K562 (cell line): ENCODE data around the gene SFMBT2. TPM values are rescaled to one million over a fixed set of nuclear protein-coding genes. Genes with fewer than 3 reads are reported as not detected.

Source experiments
- ATF7 ChIP-seq: fragments of 450-650 bp; IDR thresholded peaks from 2 replicates; pipeline ENCODE4 v1.7.1; 2014; ENCODE audit warnings: mild to moderate bottlenecking, moderate library complexity
- C11orf30 ChIP-seq: fragments of 450-650 bp; IDR thresholded peaks from 2 replicates; pipeline ENCODE4 v1.6.1; 2016; ENCODE audit warnings: low read depth, mild to moderate bottlenecking
- DMBX1 ChIP-seq: fragments of 250-450 bp; sonication (Bioruptor Pico); IDR thresholded peaks from 2 replicates; pipeline ENCODE4 v1.8.0; 2022; ENCODE audit warnings: inconsistent platforms, mild to moderate bottlenecking, moderate library complexity, borderline replicate concordance
- E2F8 ChIP-seq: fragments of 450-650 bp; IDR thresholded peaks from 2 replicates; pipeline ENCODE4 v1.7.1; 2018; ENCODE audit warnings: mild to moderate bottlenecking, low read depth; ENCODE audit not compliant: partially characterized antibody
- EGR1 ChIP-seq: fragments of 450-650 bp; conservative IDR thresholded peaks from 2 replicates; pipeline ENCODE4 v1.6.1; 2017; ENCODE audit warnings: mild to moderate bottlenecking
- ESRRA ChIP-seq: fragments of 450-650 bp; IDR thresholded peaks from 2 replicates; pipeline ENCODE4 v1.6.1; 2014; ENCODE audit warnings: low read depth, mild to moderate bottlenecking, moderate library complexity, borderline replicate concordance
- FIP1L1 ChIP-seq: fragments of 200-400 bp; formaldehyde crosslinking; IDR thresholded peaks from 2 replicates; pipeline ENCODE4 v1.6.1; 2018; ENCODE audit warnings: mild to moderate bottlenecking, low read depth, low read length; ENCODE audit not compliant: poor library complexity, severe bottlenecking
- FOXK2 ChIP-seq, 2 experiments: fragments of 450-650 bp; IDR thresholded peaks in 1 of 2; conservative IDR thresholded peaks in 1 of 2; 2 replicates each; pipeline ENCODE4 v1.6.1; 2016; ENCODE audit warnings: low read depth in 2 of 2, mild to moderate bottlenecking in 1 of 2
- GTF2B ChIP-seq: IDR thresholded peaks from 2 replicates; pipeline ENCODE4 v1.6.1; 2011; ENCODE audit not compliant: insufficient read length; ENCODE audit errors: extremely low read depth
- HSF4 ChIP-seq: fragments of 250-450 bp; sonication (Bioruptor Pico); IDR thresholded peaks from 2 replicates; pipeline ENCODE4 v2.1.2; 2022; ENCODE audit warnings: mild to moderate bottlenecking, moderate library complexity, borderline replicate concordance
- KHSRP ChIP-seq: fragments of 450-650 bp; IDR thresholded peaks from 2 replicates; pipeline ENCODE4 v1.6.1; 2017
- MYC ChIP-seq, 2 experiments: fragments of 250-450 bp in 1 of 2; sonication (Bioruptor Pico) in 1 of 2; IDR thresholded peaks; 2 replicates each; pipeline versions ENCODE4 v1.5.1 to v1.6.1; 2012 to 2021; ENCODE audit warnings: low read depth in 2 of 2, borderline replicate concordance in 1 of 2, improper control_type of control experiment in 1 of 2, low read length in 1 of 2, mild to moderate bottlenecking in 1 of 2, moderate library complexity in 1 of 2
- NFIC ChIP-seq: fragments of 450-650 bp; IDR thresholded peaks from 2 replicates; pipeline ENCODE4 v1.6.1; 2017; ENCODE audit warnings: mild to moderate bottlenecking, inconsistent platforms
- NR2F6 ChIP-seq: fragments of 450-650 bp; formaldehyde crosslinking; IDR thresholded peaks from 2 replicates; pipeline ENCODE4 v1.4.0; 2020; ENCODE audit warnings: mild to moderate bottlenecking
- POLR2A ChIP-seq: fragments of 450-650 bp; conservative IDR thresholded peaks from 2 replicates; pipeline ENCODE4 v1.6.1; 2016
- RBM25 ChIP-seq: fragments of 200-400 bp; formaldehyde crosslinking; IDR thresholded peaks from 2 replicates; pipeline ENCODE4 v1.6.1; 2018; ENCODE audit warnings: low read length, low read depth, moderate library complexity; ENCODE audit not compliant: severe bottlenecking
- RCOR1 ChIP-seq, 2 experiments: IDR thresholded peaks; 2 replicates each; pipeline ENCODE4 v1.6.1; 2012; ENCODE audit warnings: low read depth in 2 of 2, low read length in 2 of 2, borderline replicate concordance in 1 of 2, improper control_type of control experiment in 1 of 2
- SMAD2 ChIP-seq: fragments of 150-350 bp; IDR thresholded peaks from 2 replicates; pipeline ENCODE4 v1.6.1; 2014; ENCODE audit warnings: low read depth, mild to moderate bottlenecking, low read length
- SMARCE1 ChIP-seq: fragments of 450-650 bp; IDR thresholded peaks from 2 replicates; pipeline ENCODE4 v1.7.1; 2016; ENCODE audit warnings: mild to moderate bottlenecking
- SRF ChIP-seq, 2 experiments: fragments of 250-450, 450-650 bp in 1 of 2; sonication (Bioruptor Pico) in 1 of 2; sonication (generic) in 1 of 2; formaldehyde crosslinking; IDR thresholded peaks; 2 replicates each; pipeline versions ENCODE4 v1.5.0 to v1.5.1; 2020 to 2022; ENCODE audit warnings: mild to moderate bottlenecking in 1 of 2, missing genetic modification reagents in 1 of 2
- ZBTB9 ChIP-seq: fragments of 450-650 bp; formaldehyde crosslinking; IDR thresholded peaks from 2 replicates; pipeline ENCODE4 v1.4.0; 2020; ENCODE audit warnings: mild to moderate bottlenecking, moderate library complexity
- ZKSCAN1 ChIP-seq: fragments of 150-350 bp; IDR thresholded peaks from 2 replicates; pipeline ENCODE4 v1.6.1; 2016; ENCODE audit warnings: low read depth, low read length
- polyA plus RNA-seq, 8 experiments: library from polyadenylated mRNA; depleted of rRNA in 4 of 8; stranded (reverse) in 5 of 8; unstranded in 3 of 8; fragments of >200 nt; fragmentation: Nextera tagmentation in 2 of 8; fragmentation: Illumina TruSeq in 1 of 8; extraction: Ambion mirVana in 2 of 8; extraction: Trizol in 1 of 8; gene quantifications; 2 replicates each; pipeline versions ENCODE4 v1.2.1 to v1.2.3, GENCODE V29; 2011 to 2014; ENCODE audit warnings: inconsistent platforms in 1 of 8, missing spikeins in 1 of 8
- total RNA-seq, 7 experiments: library from RNA; depleted of rRNA in 6 of 7; stranded (reverse); fragments of >200 nt in 6 of 7; fragmentation: Illumina TruSeq in 2 of 7; extraction: Trizol in 2 of 7; gene quantifications; 2 replicates each; pipeline versions ENCODE4 v1.2.1 to v1.2.3, GENCODE V29; 2011 to 2021; ENCODE audit warnings: low replicate concordance in 1 of 7
- TF ChIP-seq, protein P1 (sequence below): fragments of 250-450 bp; sonication (Bioruptor Pico); IDR thresholded peaks from 2 replicates; pipeline ENCODE4 v1.4.0; 2020; ENCODE audit warnings: mild to moderate bottlenecking, moderate library complexity

SFMBT2 gene
- total and polyA plus RNA-seq, 9 of the 15 experiments (the other 6 are each of a cell fraction or from before 2014, with no cell fraction given), result 1.2 to 13.6 (median 7.6) TPM

DNA sequence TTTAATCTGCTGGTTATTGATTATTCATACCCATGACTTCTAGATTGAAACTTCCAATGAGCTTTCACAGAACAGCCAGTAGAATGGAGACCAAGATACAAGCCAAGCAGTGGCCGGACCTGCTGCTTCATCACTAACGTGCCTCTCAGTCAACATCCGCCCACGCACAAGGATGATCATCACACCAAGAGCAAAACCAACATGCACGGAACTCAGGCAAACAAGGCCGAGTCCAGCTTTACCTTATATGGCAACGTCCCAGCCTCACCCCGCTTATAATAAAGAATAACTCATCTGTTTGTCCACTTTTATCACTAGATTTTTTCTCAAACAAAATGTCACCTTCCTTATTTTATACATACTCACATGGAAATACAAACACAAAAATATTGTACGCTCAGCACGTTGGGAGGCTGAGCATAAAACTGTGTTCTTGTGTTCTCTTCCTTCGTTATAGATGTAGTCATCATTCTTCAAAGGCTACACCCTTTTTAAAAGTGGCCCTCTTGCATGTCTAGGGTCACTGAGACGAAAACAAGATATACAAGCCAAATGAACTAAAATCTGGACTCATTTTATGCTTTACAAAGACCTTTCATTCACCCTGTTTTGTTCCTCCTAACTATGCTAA, 122.7 kb downstream of the SFMBT2 start (continued):
- peak in 1 of 2 experiments; percentile 29; a peak in 1 of 4 replicates for TF ChIP-seq RCOR1 (IDR thresholded peaks at IDR 0.05; ENCODE audit: borderline replicate concordance in 1 of 2, low read depth in 2 of 2, low read length in 2 of 2)
- TF ChIP-seq POLR2A, result no peak
- TF ChIP-seq C11orf30, result peak; percentile 30; the same call in 1 of the 2 replicates
- TF ChIP-seq SRF (CRISPR knock-in tag; IDR thresholded peaks at IDR 0.05), result peak in 1 of 2 experiments; percentile 86; a peak in 1 of 4 replicates
- no peak for TF ChIP-seq MYC (IDR thresholded peaks at IDR 0.05; ENCODE audit: low read depth, low read length)
- TF ChIP-seq MYC (CRISPR knock-in tag; IDR thresholded peaks at IDR 0.05; ENCODE audit: borderline replicate concordance, low read depth), result no peak
- no peak for TF ChIP-seq KHSRP
- no peak for TF ChIP-seq ESRRA
- TF ChIP-seq DMBX1 (CRISPR knock-in tag), result no peak
- TF ChIP-seq, protein P1, sequence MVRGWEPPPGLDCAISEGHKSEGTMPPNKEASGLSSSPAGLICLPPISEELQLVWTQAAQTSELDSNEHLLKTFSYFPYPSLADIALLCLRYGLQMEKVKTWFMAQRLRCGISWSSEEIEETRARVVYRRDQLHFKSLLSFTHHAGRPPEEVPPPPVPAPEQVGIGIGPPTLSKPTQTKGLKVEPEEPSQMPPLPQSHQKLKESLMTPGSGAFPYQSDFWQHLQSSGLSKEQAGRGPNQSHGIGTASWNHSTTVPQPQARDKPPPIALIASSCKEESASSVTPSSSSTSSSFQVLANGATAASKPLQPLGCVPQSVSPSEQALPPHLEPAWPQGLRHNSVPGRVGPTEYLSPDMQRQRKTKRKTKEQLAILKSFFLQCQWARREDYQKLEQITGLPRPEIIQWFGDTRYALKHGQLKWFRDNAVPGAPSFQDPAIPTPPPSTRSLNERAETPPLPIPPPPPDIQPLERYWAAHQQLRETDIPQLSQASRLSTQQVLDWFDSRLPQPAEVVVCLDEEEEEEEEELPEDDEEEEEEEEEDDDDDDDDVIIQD (CRISPR knock-in tag), result no peak
- TF ChIP-seq EGR1, result peak; percentile 90
- no peak for TF ChIP-seq FOXK2 (conservative IDR thresholded peaks at IDR 0.05 in 1 of 2, IDR thresholded peaks at IDR 0.05 in 1 of 2; ENCODE audit: low read depth in 2 of 2)
- no peak for TF ChIP-seq E2F8
- TF ChIP-seq NR2F6 (CRISPR knock-in tag), result no peak
- no peak for TF ChIP-seq HSF4 (CRISPR knock-in tag)
- no peak for TF ChIP-seq ZKSCAN1
- TF ChIP-seq SMARCE1, result no peak
- TF ChIP-seq SMAD2, result no peak
- no peak for TF ChIP-seq RBM25
- no peak for TF ChIP-seq ATF7
- no peak for TF ChIP-seq NFIC
- TF ChIP-seq ZBTB9 (CRISPR knock-in tag), result no peak
- no peak for TF ChIP-seq GTF2B
- TF ChIP-seq FIP1L1, result no peak
